ENCODE measurements around the gene CCDC154. TPM values are rescaled to one million over a fixed set of nuclear protein-coding genes. Genes with fewer than 3 reads are reported as not detected.
"Not testable (repeated sequence)": the region's sequence is repeated elsewhere in the genome, so short reads cannot be mapped to it uniquely, and the experiment has no call there.

The CCDC154 gene
- total and polyA plus RNA-seq, 2 of the 4 experiments (the other 2 are of a cell fraction) = 0.09 TPM; not detected in 1

- not testable (repeated sequence) for H2AK9ac ChIP-seq (replicated peaks; ENCODE audit: low read depth, low read length, poor library complexity)
These were observed 24.8 kb upstream of the CCDC154 start for GRCh38 chr16:1469141-1469540.

More at GRCh38 chr16:1469141-1469540, 24.8 kb upstream of the CCDC154 start:
- H3K9me3 ChIP-seq (ENCODE audit: control insufficient read depth, insufficient read depth, low read length); ATAC-seq (ENCODE audit: low read depth); H2BK120ac ChIP-seq (ENCODE audit: low read depth, low read length); H3K4me1 ChIP-seq (ENCODE audit: control insufficient read depth, insufficient read depth, low read length); POLR2A ChIA-PET (ENCODE audit: unreplicated experiment); DNase-seq; dilution Hi-C loops (cut with HindIII; ENCODE audit: low sequenced_read_pairs, unreplicated experiment); H3K9ac ChIP-seq (ENCODE audit: low read depth, low read length); H3K4me3 ChIP-seq (ENCODE audit: insufficient read depth, low read depth, low read length); H4K5ac ChIP-seq (ENCODE audit: low read depth, low read length); H3K23ac ChIP-seq (ENCODE audit: low read depth, low read length); H3K14ac ChIP-seq (replicated peaks; ENCODE audit: low read depth, low read length); CTCF ChIA-PET; H2BK20ac ChIP-seq (ENCODE audit: low read depth, low read length); H2AFZ ChIP-seq (replicated peaks; ENCODE audit: low read length, poor library complexity); BruUV-seq (replicated peaks); H3K27me3 ChIP-seq (ENCODE audit: control insufficient read depth, insufficient read depth, low read length); H3K4me2 ChIP-seq (ENCODE audit: low read depth, low read length); H3K4ac ChIP-seq (ENCODE audit: low read depth, low read length); H3K27ac ChIP-seq (ENCODE audit: insufficient read depth, low read length); H2BK5ac ChIP-seq (ENCODE audit: low read depth, low read length, poor library complexity, severe bottlenecking); H4K91ac ChIP-seq (ENCODE audit: insufficient read depth, low read depth, low read length); H3K56ac ChIP-seq (ENCODE audit: extremely low read depth, insufficient read depth, low read length); H3K18ac ChIP-seq (ENCODE audit: low read depth, low read length); H4K8ac ChIP-seq (ENCODE audit: low read depth in 2 of 2, low read length in 2 of 2); H2BK15ac ChIP-seq (ENCODE audit: low read depth, low read length); in situ Hi-C loops (cut with MboI; ENCODE audit: low sequenced_read_pairs); H2AK5ac ChIP-seq (ENCODE audit: low read depth, low read length); intact Hi-C loops (cut with micrococcal nuclease): not testable (repeated sequence)
- peaks cover 14% of the 10 kb centered on the region for H3K9me1 ChIP-seq (ENCODE audit: insufficient read depth, low read length)
- peaks cover 30 to 69% of the 10 kb centered on the region in 2 experiments for H3K79me1 ChIP-seq (ENCODE audit: low read depth in 1 of 2, low read length in 2 of 2)
- peaks cover 46% of the 10 kb centered on the region for H4K20me1 ChIP-seq (ENCODE audit: insufficient read depth, low read length)
- H3K36me3 ChIP-seq (ENCODE audit: control insufficient read depth, insufficient read depth, low read length) = peaks cover 10% of the 10 kb centered on the region; the same call in 1 of the 2 replicates
- WGBS, 2 experiments (ENCODE audit: extremely low coverage in 2 of 2, insufficient read length in 1 of 2) = no CpG with 5 or more reads among the region's 5 CpGs

All from IMR-90 (cell line).